22Rv1 (cell line): ENCODE measurements around the gene SERPINA5.

ENCODE experiments used
- CTCF ChIP-seq: fragments of 450-650 bp; IDR thresholded peaks from 2 replicates; pipeline ENCODE4 v1.5.1; 2017; ENCODE audit warnings: mild to moderate bottlenecking
- ZFX ChIP-seq: fragments of 450-650 bp; IDR thresholded peaks from 2 replicates; pipeline ENCODE4 v1.6.1; 2017; ENCODE audit warnings: antibody characterized with exemption, borderline replicate concordance

GRCh38 chr14:94560751-94561655 is 20.2 kb upstream of the SERPINA5 start, which contains the start of gene SERPINA4:
- no peak for TF ChIP-seq CTCF
- no peak for TF ChIP-seq ZFX
